Measurements from ENCODE around the gene TSHZ2.
A peak's percentile ranks its signal among the peaks of the same experiment; 100 is the strongest.
"Not testable (repeated sequence)": the region's sequence is repeated elsewhere in the genome, so short reads cannot be mapped to it uniquely, and the experiment has no call there.

TSHZ2 gene

DNA sequence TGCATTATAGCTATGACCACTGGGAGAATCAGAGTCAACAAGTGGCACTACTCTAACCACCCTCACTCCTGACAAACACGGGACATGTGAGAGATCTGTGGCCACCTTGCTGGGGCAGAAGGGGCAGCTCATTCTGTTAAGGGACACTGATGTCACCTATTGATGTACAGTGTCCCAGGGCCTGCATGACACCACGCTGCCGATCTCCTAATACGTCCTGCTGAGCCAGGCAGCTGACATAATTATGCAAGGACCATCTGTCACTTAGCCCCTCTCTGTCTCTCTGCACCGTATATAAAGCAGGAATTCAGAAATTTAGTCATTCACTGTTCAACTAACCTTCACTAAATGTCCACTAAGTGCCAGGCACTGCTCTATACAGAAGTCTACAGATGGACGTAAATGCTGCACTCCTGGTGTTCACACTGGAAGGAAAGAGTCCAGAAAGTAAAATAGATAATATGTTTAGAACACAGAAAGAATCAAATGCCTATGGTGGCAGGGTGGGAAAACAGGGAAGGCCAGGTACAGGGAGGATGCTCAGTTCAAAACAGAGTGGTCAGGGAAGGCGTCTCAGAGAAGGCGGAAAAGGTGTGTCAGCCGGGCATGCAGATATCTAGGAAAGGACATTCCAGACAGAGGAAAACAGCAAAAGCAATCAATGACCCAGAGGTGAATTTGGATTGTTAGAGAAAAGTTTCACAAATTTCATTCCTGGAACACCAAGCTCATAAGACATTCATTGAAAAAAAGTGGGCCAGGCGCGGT is 447.7 kb downstream of the TSHZ2 start:
- no peak for DNase-seq (ENCODE audit: low spot score)

- DNase-seq (ENCODE audit: low spot score): no peak
Observed at GRCh38 chr20:53421343-53421742, 449.2 kb downstream of the TSHZ2 start.

- DNase-seq (ENCODE audit: low spot score): no peak
Observed at GRCh38 chr20:53422039-53422438, 449.9 kb downstream of the TSHZ2 start.

- no peak for DNase-seq (ENCODE audit: low spot score)
Observed at GRCh38 chr20:53423587-53424146, 451.5 kb downstream of the TSHZ2 start.

DNA sequence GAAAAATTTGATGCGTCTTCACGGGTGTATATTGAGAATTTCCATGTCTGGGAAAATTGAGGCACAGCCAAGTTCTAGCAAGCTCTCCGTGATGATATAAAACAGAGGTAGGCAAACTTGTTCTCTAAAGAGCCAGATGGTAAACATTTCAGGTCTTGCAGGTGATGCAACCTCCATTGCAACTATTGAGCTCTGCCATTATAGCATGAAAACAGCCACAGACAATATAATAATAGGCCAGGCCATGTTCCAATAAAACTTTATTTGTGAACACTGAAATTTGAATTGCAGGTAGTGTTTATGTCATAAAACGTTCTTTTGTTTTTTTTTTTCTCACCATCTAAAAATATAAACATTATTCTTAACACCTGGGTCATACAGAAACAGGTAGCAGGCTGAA is 453.3 kb downstream of the TSHZ2 start:
- no peak for DNase-seq (ENCODE audit: low spot score)

- no peak for DNase-seq (ENCODE audit: low spot score)
Observed at GRCh38 chr20:53425941-53426340, 453.8 kb downstream of the TSHZ2 start.

GRCh38 chr20:53426766-53427312 is 454.7 kb downstream of the TSHZ2 start:
- DNase-seq (ENCODE audit: low spot score): no peak

- no peak for DNase-seq (ENCODE audit: low spot score)
Observed at GRCh38 chr20:53427951-53428350, 455.8 kb downstream of the TSHZ2 start.

GRCh38 chr20:53428588-53428987 is 456.4 kb downstream of the TSHZ2 start:
- DNase-seq (ENCODE audit: low spot score): no peak

GRCh38 chr20:53428996-53429395 is 456.8 kb downstream of the TSHZ2 start:
- DNase-seq (ENCODE audit: low spot score): peak; percentile 1

DNA sequence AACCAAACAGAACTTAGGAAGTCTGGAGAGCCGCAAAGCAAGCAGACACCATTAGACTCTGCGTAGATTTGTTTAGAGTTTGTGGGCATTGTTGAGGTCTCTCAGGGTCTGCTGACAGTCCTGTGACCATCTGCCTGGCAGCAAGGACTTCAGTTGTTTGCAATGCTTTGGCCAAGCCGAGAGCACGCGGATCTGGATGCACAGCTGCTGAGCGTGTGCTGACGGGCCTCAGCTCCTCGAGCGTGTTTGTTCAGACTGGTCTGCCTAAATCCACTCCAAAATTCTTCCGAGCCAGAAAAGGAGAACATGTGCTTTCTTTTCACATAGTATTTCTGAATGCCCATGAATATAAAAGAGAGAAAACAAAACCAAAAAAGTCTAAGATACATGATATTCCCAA is 462.5 kb downstream of the TSHZ2 start:
- no peak for DNase-seq (ENCODE audit: low spot score)

GRCh38 chr20:53436927-53437326 is 464.8 kb downstream of the TSHZ2 start:
- DNase-seq (ENCODE audit: low spot score): not testable (repeated sequence)

GRCh38 chr20:53438368-53438767 is 466.2 kb downstream of the TSHZ2 start:
- no peak for DNase-seq (ENCODE audit: low spot score)

GRCh38 chr20:53439046-53439445 is 466.9 kb downstream of the TSHZ2 start:
- DNase-seq (ENCODE audit: low spot score): no peak

- no peak for DNase-seq (ENCODE audit: low spot score)
Observed at GRCh38 chr20:53439616-53440015, 467.5 kb downstream of the TSHZ2 start.

DNA sequence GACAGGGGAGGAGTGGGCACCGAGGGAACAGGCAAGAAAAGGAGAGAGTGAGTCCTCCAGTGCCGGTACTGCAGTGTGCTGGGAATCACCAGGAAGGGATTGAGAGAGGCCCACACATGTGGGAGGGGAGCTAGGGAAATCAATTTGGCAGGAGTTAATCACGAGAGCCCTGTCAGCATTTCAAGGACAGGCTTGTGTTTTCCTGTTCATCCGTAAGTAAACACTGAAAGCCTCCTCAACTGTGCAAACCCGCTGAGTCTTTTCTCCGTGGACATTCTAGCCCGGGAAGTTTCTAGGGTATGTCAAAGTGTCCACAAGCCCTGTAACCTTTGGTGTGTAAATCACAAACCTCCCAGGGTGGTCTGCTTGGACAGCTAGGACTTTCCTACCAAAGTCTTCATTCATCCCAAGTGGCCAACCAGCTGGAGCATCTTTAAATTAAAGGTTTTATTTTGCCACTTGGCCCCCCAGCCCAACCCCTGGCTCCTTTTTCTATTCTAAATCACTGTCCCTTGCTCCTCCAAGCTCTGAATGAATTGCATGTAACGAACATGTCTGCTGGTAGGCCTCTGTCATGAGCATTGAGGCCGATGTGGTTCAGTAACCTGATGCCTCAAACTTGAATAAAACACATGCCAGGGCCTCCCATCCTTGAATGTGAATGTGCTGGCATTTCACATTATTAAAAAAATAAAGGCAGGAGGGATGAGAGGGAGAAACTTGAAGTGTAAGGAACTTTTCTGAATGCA is 472.4 kb downstream of the TSHZ2 start:
- DNase-seq (ENCODE audit: low spot score): no peak

DNA sequence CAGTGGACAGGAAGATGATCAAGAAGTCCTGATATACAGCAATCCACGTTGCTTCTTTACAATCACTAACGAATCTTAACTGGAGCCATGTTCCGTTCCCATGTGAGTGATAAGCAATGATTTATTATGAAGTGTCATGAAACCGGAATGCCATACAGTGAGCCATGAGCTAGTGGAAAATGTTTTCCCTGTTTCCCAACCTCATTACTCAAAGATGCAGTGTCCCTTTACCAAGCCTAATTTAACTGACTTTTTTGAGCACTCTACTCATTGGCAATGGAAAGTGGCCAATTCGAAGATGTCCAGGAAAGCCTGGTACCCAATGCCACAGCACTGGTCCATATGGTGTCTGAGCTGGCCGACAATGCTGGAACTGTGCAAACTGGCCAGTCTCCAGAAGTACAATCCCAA is 473.2 kb downstream of the TSHZ2 start:
- DNase-seq (ENCODE audit: low spot score): no peak

DNA sequence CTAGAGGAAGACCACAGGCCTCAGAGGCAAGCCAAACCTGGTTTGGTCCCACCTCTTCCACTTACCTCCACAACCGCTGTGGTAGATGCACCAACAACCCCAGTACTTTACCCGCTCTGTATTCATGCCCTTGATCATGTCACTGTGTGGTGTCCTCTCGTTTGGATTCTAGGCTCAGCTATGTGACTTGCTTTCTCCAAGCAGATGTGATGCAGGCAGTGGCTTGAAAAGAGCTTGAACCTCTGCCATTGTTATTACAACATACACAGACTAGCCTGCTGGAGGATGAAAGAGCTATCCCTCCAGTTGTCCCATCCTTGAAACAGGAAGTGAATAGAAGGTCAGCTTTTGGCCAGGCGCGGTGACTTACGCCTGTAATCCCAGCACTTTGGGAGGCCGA is 473.8 kb downstream of the TSHZ2 start:
- DNase-seq (ENCODE audit: low spot score): no peak

DNA sequence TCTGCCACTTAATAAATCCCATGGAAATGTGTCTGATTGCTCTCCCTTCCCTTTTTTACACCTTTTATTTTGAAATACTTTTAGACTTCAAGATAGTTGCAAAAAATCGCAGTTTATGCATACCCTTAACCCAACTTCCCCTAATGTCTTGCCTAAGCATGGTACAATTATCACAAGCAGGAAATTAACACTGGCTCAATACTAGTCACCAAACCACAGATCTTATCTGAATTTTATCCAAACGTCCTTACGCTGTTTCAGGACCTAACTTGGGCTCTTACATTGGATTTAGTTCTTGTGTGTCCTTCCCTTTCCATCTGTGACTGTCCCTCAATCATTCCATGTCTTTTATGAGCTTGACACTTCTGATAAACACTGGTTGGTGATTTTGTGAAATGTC is 475.2 kb downstream of the TSHZ2 start:
- no peak for DNase-seq (ENCODE audit: low spot score)

DNA sequence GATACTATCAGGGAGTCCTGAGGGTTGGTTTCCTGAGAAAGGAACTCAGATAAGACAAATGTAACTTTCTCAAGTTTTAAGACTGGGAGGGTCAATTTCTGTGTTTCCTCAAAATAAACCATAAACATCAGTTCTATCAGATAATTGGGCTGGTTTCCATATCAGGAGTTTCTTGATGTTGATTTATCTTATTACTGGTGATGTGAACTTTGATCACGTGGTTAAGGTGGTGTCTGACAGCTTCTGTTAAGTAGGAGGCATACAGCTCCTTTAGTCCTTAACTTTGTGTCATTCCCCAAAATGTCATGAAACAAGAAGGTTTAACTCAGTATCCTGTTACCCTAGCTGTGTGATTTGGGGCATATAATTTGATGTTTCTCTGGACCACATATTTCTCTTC is 476.3 kb downstream of the TSHZ2 start:
- DNase-seq (ENCODE audit: low spot score): no peak

DNA sequence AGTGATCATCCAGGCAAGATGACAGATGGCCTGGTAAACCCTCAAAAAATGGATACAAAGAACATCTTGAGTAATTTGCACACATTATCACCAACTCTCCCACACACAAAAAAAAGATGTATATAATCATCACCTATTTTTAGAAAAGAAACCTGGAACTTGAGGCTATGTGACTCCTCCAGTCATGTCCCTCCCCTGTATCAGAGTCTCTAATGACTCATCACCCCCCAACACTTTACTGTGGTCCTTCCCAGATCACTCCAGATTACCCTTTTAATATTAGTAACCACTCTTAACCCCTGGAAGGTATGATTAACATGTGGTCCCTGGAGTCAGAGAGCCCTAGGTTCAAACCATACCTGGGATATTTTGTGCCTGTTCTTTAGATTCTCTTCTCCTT is 476.7 kb downstream of the TSHZ2 start:
- DNase-seq (ENCODE audit: low spot score): no peak

GRCh38 chr20:53453076-53453475 is 480.9 kb downstream of the TSHZ2 start:
- DNase-seq (ENCODE audit: low spot score): no peak

DNA sequence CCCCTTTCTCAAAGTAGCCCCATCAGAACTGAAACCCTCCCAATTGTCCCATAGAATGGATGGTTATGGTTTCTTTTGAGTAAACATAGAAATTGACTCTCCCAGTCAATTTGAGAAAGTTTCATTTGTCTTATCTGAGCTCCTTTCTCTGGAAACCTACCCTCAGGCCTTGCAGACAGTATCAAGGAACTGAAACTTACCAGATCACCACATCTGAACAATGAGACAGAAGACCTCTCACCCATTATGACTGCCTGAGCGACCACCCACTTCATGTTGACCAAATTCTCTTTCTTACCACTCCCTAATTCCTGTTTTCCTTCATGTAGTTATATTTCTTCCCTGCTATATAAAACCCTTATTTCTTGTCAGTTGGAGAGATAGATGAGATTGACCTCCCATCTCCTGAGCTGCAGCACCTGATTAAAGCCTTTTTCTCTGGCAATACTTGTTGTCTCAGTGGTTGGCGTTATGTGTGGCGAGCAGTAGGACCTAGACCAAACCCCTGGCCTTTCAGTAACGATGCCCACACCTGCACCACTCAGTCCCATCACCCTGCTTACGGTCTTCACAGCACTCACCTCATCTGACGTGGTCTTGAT is 482.6 kb downstream of the TSHZ2 start:
- DNase-seq (ENCODE audit: low spot score): no peak

All from activated CD4-positive, alpha-beta T cell treated with anti-CD3 and anti-CD28 coated beads, Interleukin-2, Interleukin-4, amounts not matched to agents 100 ng/mL and 50 ng/mL, durations not matched to agents 16 hours and 8 hours (primary cell).